Heart left ventricle (tissue), 13 donors: ENCODE results near the gene LHFPL4.

ENCODE experiments used
- CTCF ChIP-seq, 12 donors: fragments of 200-600 bp; sonication (generic) in 4 of 12; IDR thresholded peaks; one replicate each; pipeline versions ENCODE4 v1.5.0 to v1.8.0; 2018 to 2022; ENCODE audit warnings: antibody characterized with exemption in 12 of 12, mild to moderate bottlenecking in 5 of 12
- POLR2A ChIP-seq, 2 donors: fragments of 450-650 bp; IDR thresholded peaks; one replicate each; pipeline ENCODE4 v1.6.1; 2017; ENCODE audit warnings: antibody characterized with exemption in 2 of 2, mild to moderate bottlenecking in 2 of 2, moderate library complexity in 2 of 2
- donor health status: ischemic (EF 13 %, LVEDD 7.1; RV severe dilation, severe dysfunction).
- donor health status: DM: no; HTN: yes; CAD: no.
- donor health status: DM: no; HTN: no; CAD: no.
- donor health status: ischemic (EF 25% LVEDD 6.9; RV normal size, moderate dysfunction).
- donor health status: ischemic (EF 25% LVEDD 5.7; RV mildly dilated, moderate dysfunction).
- donor health status: ischemic (EF 35%, LVEDD 5.7; RV mildly dilated, moderate dysfunction).
- donor health status: nonischemic (EF 11% LVEDD 7.7; RV severe dilation, severe dysfunction).
- donor health status: DM: yes; HTN: yes; CAD: no.
- donor health status: PGD.
- donor health status: ischemic (EF 29% LVEDD 5.4; RV normal size, mild dysfunction).
- donor health status: nonischemic (EF 23%, LVEDD 6.1; RV moderate dilation, normal function).

- TF ChIP-seq CTCF (IDR thresholded peaks at IDR 0.05) (no peak), POLR2A (IDR thresholded peaks at IDR 0.05) (no peak)
Measured at GRCh38 chr3:9548991-9549390, 4.6 kb downstream of the LHFPL4 start.
